ENCODE data around the gene LRRC9. TPM values are rescaled to one million over a fixed set of nuclear protein-coding genes. Genes with fewer than 3 reads are reported as not detected.

Gene LRRC9
- total RNA-seq, 2 experiments from 2014 or later, result not detected

DNA sequence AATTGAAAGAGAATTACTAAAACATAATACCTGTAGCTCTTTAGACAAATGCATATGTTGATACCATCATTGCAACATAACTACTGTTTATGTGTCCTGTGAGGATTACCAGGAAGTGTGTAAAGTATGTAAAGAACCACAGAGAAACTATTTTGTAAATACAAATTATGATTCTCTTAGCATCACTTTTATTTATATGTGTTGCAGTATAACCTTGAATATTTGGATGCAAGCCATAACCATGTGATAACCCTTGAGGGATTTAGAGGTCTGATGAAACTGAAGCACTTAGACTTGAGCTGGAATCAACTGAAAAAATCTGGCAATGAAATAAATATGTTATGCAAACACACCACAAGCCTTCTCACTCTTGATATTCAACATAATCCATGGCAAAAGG lies 77.5 kb downstream of the LRRC9 start:
- Mint-ChIP-seq H3K27me3 (peaks cover 2% of the 10 kb centered on the region), H3K36me3 (ENCODE audit: low read depth) (no peaks in the 10 kb centered on the region), H3K4me3 (no peak overlapping the region), H3K27ac (no peak overlapping the region), H3K9me3 (no peaks in the 10 kb centered on the region), H3K4me1 (ENCODE audit: low read depth) (no peaks in the 10 kb centered on the region)
- CTCF ChIA-PET, result no interaction called here
- DNase-seq (no peak), ATAC-seq (no peak)
- TF ChIP-seq, protein P1, sequence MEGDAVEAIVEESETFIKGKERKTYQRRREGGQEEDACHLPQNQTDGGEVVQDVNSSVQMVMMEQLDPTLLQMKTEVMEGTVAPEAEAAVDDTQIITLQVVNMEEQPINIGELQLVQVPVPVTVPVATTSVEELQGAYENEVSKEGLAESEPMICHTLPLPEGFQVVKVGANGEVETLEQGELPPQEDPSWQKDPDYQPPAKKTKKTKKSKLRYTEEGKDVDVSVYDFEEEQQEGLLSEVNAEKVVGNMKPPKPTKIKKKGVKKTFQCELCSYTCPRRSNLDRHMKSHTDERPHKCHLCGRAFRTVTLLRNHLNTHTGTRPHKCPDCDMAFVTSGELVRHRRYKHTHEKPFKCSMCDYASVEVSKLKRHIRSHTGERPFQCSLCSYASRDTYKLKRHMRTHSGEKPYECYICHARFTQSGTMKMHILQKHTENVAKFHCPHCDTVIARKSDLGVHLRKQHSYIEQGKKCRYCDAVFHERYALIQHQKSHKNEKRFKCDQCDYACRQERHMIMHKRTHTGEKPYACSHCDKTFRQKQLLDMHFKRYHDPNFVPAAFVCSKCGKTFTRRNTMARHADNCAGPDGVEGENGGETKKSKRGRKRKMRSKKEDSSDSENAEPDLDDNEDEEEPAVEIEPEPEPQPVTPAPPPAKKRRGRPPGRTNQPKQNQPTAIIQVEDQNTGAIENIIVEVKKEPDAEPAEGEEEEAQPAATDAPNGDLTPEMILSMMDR (IDR thresholded peaks at IDR 0.05), result no peak
- intact Hi-C loops (cut with micrococcal nuclease), result no loop called here
- POLR2A ChIA-PET, result no interaction called here

DNA sequence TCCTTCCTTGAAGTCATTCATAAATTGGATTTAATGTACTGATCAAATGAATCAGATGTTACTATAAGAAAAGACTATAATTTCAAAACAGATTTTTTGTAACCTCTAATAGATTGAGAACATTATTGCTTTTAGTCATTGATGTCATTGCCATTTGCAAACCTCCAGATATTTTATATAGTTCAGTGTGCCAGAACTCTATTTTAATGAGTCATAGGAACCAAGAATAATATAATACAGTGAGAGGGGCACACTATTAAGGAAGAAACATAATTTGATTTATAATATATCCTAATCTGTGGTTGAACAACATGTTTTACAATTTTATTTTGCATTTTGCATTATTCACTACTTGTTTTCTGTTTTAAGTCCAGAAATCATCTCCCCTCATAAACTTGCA lies 78.0 kb downstream of the LRRC9 start:
- no peaks in the 10 kb centered on the region for H3K4me1 Mint-ChIP-seq (ENCODE audit: low read depth)
- no peaks in the 10 kb centered on the region for H3K36me3 Mint-ChIP-seq (ENCODE audit: low read depth)

DNA sequence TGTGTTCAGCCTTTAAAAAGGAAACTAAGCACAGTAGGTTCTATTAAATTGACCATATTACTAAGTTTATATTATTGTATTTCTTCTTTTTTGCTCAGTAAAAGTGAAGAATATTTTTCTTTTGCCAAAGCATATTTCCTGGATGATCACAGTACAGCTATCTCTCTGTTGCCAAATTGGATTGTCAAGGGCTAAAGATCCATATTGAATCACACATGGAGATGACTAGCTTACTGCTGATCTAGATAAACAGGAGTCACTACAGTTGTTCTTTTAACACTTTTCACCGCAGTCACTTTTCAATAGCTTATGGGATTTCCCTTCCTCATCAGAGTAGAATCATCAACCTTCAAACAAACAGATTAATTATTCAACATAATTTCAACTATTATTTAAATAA lies 78.6 kb downstream of the LRRC9 start:
- H3K27me3 Mint-ChIP-seq, result peaks cover 2% of the 10 kb centered on the region
- no peaks in the 10 kb centered on the region for H3K4me1 Mint-ChIP-seq (ENCODE audit: low read depth)
- ChIA-PET CTCF (interaction anchor here (1.4 kb wide), 1 partner anchor 15 kb away, joined by 4 read pairs; no protein-coding TSS in a partner anchor), POLR2A (interaction anchor here (0.7 kb wide), 1 partner anchor 447 kb away, joined by 3 read pairs; no protein-coding TSS in a partner anchor)
- H3K9me3 Mint-ChIP-seq, result no peaks in the 10 kb centered on the region
- H3K4me3 Mint-ChIP-seq, result no peak overlapping the region
- no peaks in the 10 kb centered on the region for H3K36me3 Mint-ChIP-seq (ENCODE audit: low read depth)
- ATAC-seq, result no peak
- DNase-seq, result no peak
- intact Hi-C loops (cut with micrococcal nuclease), result no loop called here
- TF ChIP-seq, protein P1 (IDR thresholded peaks at IDR 0.05), result no peak
- H3K27ac Mint-ChIP-seq, result no peak overlapping the region

More for the DNA sequence above, 78.0 kb downstream of the LRRC9 start:
- ATAC-seq (no peak), DNase-seq (no peak)
- intact Hi-C loops (cut with micrococcal nuclease), result no loop called here
- peaks cover 2% of the 10 kb centered on the region for H3K27me3 Mint-ChIP-seq
- H3K9me3 Mint-ChIP-seq, result no peaks in the 10 kb centered on the region
- H3K4me3 Mint-ChIP-seq, result no peak overlapping the region
- H3K27ac Mint-ChIP-seq, result no peak overlapping the region
- CTCF ChIA-PET, result no interaction called here
- POLR2A ChIA-PET, result no interaction called here
- TF ChIP-seq, protein P1 (IDR thresholded peaks at IDR 0.05), result no peak

DNA sequence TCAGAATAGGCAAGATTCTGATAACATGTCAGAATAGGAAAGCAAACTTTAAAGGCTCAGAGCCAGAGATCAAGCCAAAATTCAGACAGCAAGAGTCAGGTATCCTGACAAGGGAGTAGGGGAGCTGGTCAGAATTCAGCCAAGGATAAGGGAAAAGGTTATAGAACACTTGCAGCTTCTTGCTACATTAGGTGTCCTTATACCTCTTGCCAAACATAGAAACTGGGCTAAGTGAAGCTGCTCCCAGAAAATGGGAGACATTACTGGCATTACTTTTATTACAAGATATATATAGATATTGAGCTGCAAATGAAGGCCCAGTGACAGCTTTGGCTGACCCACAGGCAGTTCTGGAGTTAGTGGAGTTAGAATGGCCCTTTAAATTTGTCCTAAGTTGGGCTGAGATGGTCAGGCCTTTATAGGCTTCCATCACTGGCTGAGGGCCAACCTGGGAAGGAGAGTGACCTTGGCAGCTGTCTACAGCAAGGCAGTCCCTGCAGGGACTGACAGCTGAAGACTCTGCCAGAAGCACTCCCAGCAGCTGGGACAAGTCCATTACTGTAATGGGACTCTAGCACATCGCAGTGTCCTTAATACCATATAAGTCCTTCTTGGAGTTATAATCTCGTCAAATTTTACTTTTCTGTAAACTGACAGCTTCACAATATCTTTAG lies 83.0 kb downstream of the LRRC9 start:
- H3K27ac Mint-ChIP-seq, result no peak overlapping the region
- no peaks in the 10 kb centered on the region for H3K36me3 Mint-ChIP-seq (ENCODE audit: low read depth)
- DNase-seq (no peak), ATAC-seq (no peak)
- H3K27me3 Mint-ChIP-seq, result peaks cover 2% of the 10 kb centered on the region
- POLR2A ChIA-PET, result no interaction called here
- CTCF ChIA-PET, result interaction anchor here (1.2 kb wide), 1 partner anchor 27 kb away, joined by 3 read pairs; no protein-coding TSS in a partner anchor
- TF ChIP-seq, protein P1 (IDR thresholded peaks at IDR 0.05), result no peak
- no peaks in the 10 kb centered on the region for H3K9me3 Mint-ChIP-seq
- intact Hi-C loops (cut with micrococcal nuclease), result no loop called here
- H3K4me3 Mint-ChIP-seq, result no peak overlapping the region
- H3K4me1 Mint-ChIP-seq (ENCODE audit: low read depth), result no peaks in the 10 kb centered on the region

DNA sequence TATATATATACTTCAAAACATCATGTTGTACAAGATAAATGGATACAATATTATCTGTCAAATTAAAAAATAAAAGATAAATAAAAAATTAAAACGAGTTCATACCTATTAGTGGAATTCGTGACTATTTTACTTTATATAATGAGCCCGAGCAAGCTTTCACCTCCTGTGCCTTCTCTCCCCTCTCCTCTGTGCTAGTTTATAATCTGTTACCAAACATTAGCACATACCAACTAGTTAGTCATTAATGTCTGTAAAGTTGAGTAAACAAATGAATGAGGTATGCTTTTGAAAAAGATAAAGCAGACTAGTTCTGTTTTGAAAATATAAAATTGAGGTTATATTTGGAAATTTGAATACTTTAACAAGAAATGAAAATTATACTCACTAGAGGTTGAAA lies 84.0 kb downstream of the LRRC9 start:
- intact Hi-C loops (cut with micrococcal nuclease), result no loop called here
- Mint-ChIP-seq H3K4me3 (no peak overlapping the region), H3K27me3 (peaks cover 2% of the 10 kb centered on the region), H3K4me1 (ENCODE audit: low read depth) (no peaks in the 10 kb centered on the region), H3K9me3 (no peaks in the 10 kb centered on the region), H3K36me3 (ENCODE audit: low read depth) (no peaks in the 10 kb centered on the region), H3K27ac (no peak overlapping the region)
- TF ChIP-seq, protein P1 (IDR thresholded peaks at IDR 0.05), result no peak
- ATAC-seq, result no peak
- ChIA-PET CTCF (interaction anchor here (1.2 kb wide), 1 partner anchor 26 kb away, joined by 3 read pairs; no protein-coding TSS in a partner anchor), POLR2A (no interaction called here)
- DNase-seq, result no peak

All from activated CD8-positive, alpha-beta T cell treated with anti-CD3 and anti-CD28 coated beads for 36 hours (primary cell).